K562 (cell line): ENCODE data around the gene TENM4.

Source experiments
- MTF1 ChIP-seq: fragments of 250-450 bp; sonication (Bioruptor Pico); IDR thresholded peaks from 2 replicates; pipeline ENCODE4 v1.9.0; 2021; ENCODE audit warnings: moderate library complexity, mild to moderate bottlenecking, inconsistent platforms, borderline replicate concordance
- MXD1 ChIP-seq: fragments of 250-450 bp; sonication (Bioruptor Pico); IDR thresholded peaks from 2 replicates; pipeline ENCODE4 v1.8.0; 2021; ENCODE audit warnings: borderline replicate concordance, mild to moderate bottlenecking, moderate library complexity; ENCODE audit not compliant: poor library complexity, severe bottlenecking
- NR3C1 ChIP-seq: sonication (generic); formaldehyde crosslinking; IDR thresholded peaks from 2 replicates; pipeline ENCODE4 v1.8.1; 2022; ENCODE audit warnings: missing genetic modification reagents
- POLR2A ChIP-seq: fragments of 450-650 bp; conservative IDR thresholded peaks from 2 replicates; pipeline ENCODE4 v1.6.1; 2016
- REST ChIP-seq, 2 experiments: fragments of 450-650 bp; formaldehyde crosslinking in 1 of 2; IDR thresholded peaks; 2 replicates each; pipeline versions ENCODE4 v1.4.0 to v1.6.1; 2014 to 2020; ENCODE audit warnings: mild to moderate bottlenecking in 2 of 2, borderline replicate concordance in 1 of 2, low read depth in 1 of 2
- TAF7 ChIP-seq: fragments of 450-650 bp; IDR thresholded peaks from 2 replicates; pipeline ENCODE4 v1.6.1; 2016; ENCODE audit warnings: missing genetic modification characterization, missing compliant biosample characterization
- ZNF766 ChIP-seq: fragments of 200-800 bp; sonication (Bioruptor generic); conservative IDR thresholded peaks from 2 replicates; pipeline ENCODE4 v1.6.1; 2016; ENCODE audit warnings: missing genetic modification characterization, missing compliant biosample characterization

GRCh38 chr11:78744949-78745348, 695.9 kb downstream of the TENM4 start:
- TF ChIP-seq REST (IDR thresholded peaks at IDR 0.05; ENCODE audit: borderline replicate concordance) (no peak), REST (CRISPR knock-in tag; IDR thresholded peaks at IDR 0.05; ENCODE audit: low read depth) (no peak), ZNF766 (CRISPR knock-in tag) (no peak), TAF7 (no peak), POLR2A (no peak), MTF1 (no peak), MXD1 (CRISPR knock-in tag) (no peak), NR3C1 (CRISPR knock-in tag) (no peak)
